A673 (cell line): ENCODE data around the gene RGS1. TPM values are rescaled to one million over a fixed set of nuclear protein-coding genes. Genes with fewer than 3 reads are reported as not detected.

ENCODE experiments used
- BruUV-seq: library from RNA; stranded (reverse); fragments of 400-500 nt; replicated peaks from 2 replicates; lab custom pipeline; 2021; lab: Mats Ljungman, UMichigan
- CTCF ChIA-PET: fragments of 300-600 bp; sonication (Branson Sonifier 250); formaldehyde crosslinking; loops from one replicate; lab custom pipeline; 2022; ENCODE audit warnings: antibody characterized with exemption; lab: Charles Lee
- POLR2A ChIA-PET: fragments of 300-600 bp; sonication (Branson Sonifier 250); formaldehyde crosslinking; loops from one replicate; lab custom pipeline; 2022; ENCODE audit warnings: antibody characterized with exemption; ENCODE audit not compliant: low non-redundant PET; lab: Charles Lee
- DNase-seq: peaks from one replicate; pipeline ENCODE4 v3.0.0-alpha.2; 2015; ENCODE audit warnings: low spot score
- H3K27ac ChIP-seq: fragments of 200-600 bp; sonication (generic); 2 replicates; pipeline ENCODE4 v1.5.1; 2016; ENCODE audit warnings: mixed run types, low read depth, mild to moderate bottlenecking, mixed read lengths, antibody characterized with exemption, low read length; ENCODE audit not compliant: poor library complexity, severe bottlenecking
- H3K27me3 ChIP-seq: fragments of 200-600 bp; sonication (generic); replicated peaks from 2 replicates; pipeline ENCODE4 v1.6.1; 2017; ENCODE audit warnings: mixed run types, low read depth, mild to moderate bottlenecking, mixed read lengths, antibody characterized with exemption, low read length; ENCODE audit not compliant: insufficient read depth, poor library complexity
- H3K36me3 ChIP-seq: fragments of 200-600 bp; sonication (generic); 2 replicates; pipeline ENCODE4 v1.6.1; 2016; ENCODE audit warnings: mixed run types, mild to moderate bottlenecking, mixed read lengths, antibody characterized with exemption, low read length; ENCODE audit not compliant: insufficient read depth, poor library complexity, severe bottlenecking
- H3K4me1 ChIP-seq: fragments of 200-600 bp; sonication (generic); 2 replicates; pipeline ENCODE4 v1.6.1; 2017; ENCODE audit warnings: mixed run types, mild to moderate bottlenecking, mixed read lengths, antibody characterized with exemption, low read length; ENCODE audit not compliant: insufficient read depth, poor library complexity, severe bottlenecking
- H3K4me3 ChIP-seq: fragments of 200-600 bp; sonication (generic); 2 replicates; pipeline ENCODE4 v1.5.1; 2016; ENCODE audit warnings: low read depth, mixed run types, mild to moderate bottlenecking, mixed read lengths, low read length; ENCODE audit not compliant: poor library complexity, severe bottlenecking
- H3K9me3 ChIP-seq: fragments of 200-600 bp; sonication (generic); 2 replicates; pipeline ENCODE4 v1.6.1; 2016; ENCODE audit warnings: mixed run types, low read depth, mild to moderate bottlenecking, mixed read lengths, antibody characterized with exemption, low read length; ENCODE audit not compliant: poor library complexity, severe bottlenecking
- EZH2 ChIP-seq: fragments of 200-600 bp; sonication (generic); IDR thresholded peaks from 2 replicates; pipeline ENCODE4 v1.6.1; 2017; ENCODE audit warnings: borderline replicate concordance, low read depth, mild to moderate bottlenecking, mixed read lengths, antibody characterized with exemption, low read length; ENCODE audit not compliant: poor library complexity, severe bottlenecking
- intact Hi-C: fragments of 100-400 bp; cut with micrococcal nuclease; formaldehyde crosslinking; loops from one replicate; pipeline ENCODE4 v1.10.0; 2022; ENCODE audit not compliant: unreplicated experiment
- total RNA-seq: library from RNA; stranded (reverse); gene quantifications from 2 replicates; pipeline ENCODE4 v1.2.3, GENCODE V29; 2021
- TF ChIP-seq, protein P1 (sequence below): fragments of 300-800, 200-600 bp; sonication (generic); conservative IDR thresholded peaks from 2 replicates; pipeline ENCODE4 v1.5.1; 2017; ENCODE audit warnings: low read depth, mild to moderate bottlenecking, antibody characterized with exemption, low read length, moderate library complexity, mixed read lengths

The RGS1 gene
- total RNA-seq, 1 experiment from 2014 or later, result not detected

- peaks cover 42% of the 10 kb centered on the region for H3K27me3 ChIP-seq
- H3K36me3 ChIP-seq, result no peaks in the 10 kb centered on the region
- BruUV-seq, result no TSS peak
- CTCF ChIA-PET, result no interaction called here
- POLR2A ChIA-PET, result no interaction called here
- no peak for DNase-seq
- H3K27ac ChIP-seq, result no peak overlapping the region
- intact Hi-C loops, result loop anchor here (5.0 kb wide), 1 partner anchor 192 kb away; the partner anchor contains the start of gene RGS2
- H3K9me3 ChIP-seq, result no peaks in the 10 kb centered on the region
- TF ChIP-seq EZH2, result no peak
- TF ChIP-seq, protein P1, sequence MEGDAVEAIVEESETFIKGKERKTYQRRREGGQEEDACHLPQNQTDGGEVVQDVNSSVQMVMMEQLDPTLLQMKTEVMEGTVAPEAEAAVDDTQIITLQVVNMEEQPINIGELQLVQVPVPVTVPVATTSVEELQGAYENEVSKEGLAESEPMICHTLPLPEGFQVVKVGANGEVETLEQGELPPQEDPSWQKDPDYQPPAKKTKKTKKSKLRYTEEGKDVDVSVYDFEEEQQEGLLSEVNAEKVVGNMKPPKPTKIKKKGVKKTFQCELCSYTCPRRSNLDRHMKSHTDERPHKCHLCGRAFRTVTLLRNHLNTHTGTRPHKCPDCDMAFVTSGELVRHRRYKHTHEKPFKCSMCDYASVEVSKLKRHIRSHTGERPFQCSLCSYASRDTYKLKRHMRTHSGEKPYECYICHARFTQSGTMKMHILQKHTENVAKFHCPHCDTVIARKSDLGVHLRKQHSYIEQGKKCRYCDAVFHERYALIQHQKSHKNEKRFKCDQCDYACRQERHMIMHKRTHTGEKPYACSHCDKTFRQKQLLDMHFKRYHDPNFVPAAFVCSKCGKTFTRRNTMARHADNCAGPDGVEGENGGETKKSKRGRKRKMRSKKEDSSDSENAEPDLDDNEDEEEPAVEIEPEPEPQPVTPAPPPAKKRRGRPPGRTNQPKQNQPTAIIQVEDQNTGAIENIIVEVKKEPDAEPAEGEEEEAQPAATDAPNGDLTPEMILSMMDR, result no peak
- H3K4me1 ChIP-seq, result peaks cover 21% of the 10 kb centered on the region
- no peak overlapping the region for H3K4me3 ChIP-seq
Observed at GRCh38 chr1:192615055-192615454, 39.5 kb downstream of the RGS1 start.

DNA sequence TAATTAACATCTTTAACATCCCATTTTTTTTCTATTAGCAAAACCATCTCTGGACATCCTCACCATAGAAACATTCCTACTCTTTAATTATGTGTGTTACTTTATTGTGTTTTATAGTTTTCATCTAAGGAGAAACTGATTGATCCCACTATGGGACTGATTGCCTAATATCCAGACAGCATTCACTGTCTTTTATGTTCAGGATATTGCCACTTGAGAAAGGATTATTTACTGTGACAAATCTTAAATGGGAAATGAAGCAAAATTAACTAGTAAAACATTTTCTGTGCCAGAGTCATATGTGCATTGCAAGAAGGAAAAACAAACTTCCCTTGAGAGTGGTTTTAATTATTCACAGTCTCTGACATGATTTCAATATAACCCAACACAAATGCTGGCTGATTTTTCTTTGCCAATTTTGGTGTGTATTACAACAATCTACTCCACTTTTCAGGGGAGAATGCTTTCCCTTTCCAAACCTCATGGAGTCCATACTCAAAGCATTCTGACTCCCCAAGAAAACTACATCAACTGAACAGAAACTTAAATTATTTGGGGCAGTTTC lies 44.6 kb downstream of the RGS1 start:
- no peak overlapping the region for H3K4me3 ChIP-seq
- CTCF ChIA-PET, result no interaction called here
- POLR2A ChIA-PET, result no interaction called here
- peak; percentile 93 for DNase-seq
- intact Hi-C loops, result no loop called here
- peaks cover 43% of the 10 kb centered on the region for H3K27me3 ChIP-seq
- TF ChIP-seq, protein P1, result no peak
- no peak for TF ChIP-seq EZH2
- no peak overlapping the region for H3K27ac ChIP-seq
- H3K4me1 ChIP-seq, result peaks cover 11% of the 10 kb centered on the region
- H3K9me3 ChIP-seq, result peaks cover 4% of the 10 kb centered on the region
- no peaks in the 10 kb centered on the region for H3K36me3 ChIP-seq
- no TSS peak for BruUV-seq

DNA sequence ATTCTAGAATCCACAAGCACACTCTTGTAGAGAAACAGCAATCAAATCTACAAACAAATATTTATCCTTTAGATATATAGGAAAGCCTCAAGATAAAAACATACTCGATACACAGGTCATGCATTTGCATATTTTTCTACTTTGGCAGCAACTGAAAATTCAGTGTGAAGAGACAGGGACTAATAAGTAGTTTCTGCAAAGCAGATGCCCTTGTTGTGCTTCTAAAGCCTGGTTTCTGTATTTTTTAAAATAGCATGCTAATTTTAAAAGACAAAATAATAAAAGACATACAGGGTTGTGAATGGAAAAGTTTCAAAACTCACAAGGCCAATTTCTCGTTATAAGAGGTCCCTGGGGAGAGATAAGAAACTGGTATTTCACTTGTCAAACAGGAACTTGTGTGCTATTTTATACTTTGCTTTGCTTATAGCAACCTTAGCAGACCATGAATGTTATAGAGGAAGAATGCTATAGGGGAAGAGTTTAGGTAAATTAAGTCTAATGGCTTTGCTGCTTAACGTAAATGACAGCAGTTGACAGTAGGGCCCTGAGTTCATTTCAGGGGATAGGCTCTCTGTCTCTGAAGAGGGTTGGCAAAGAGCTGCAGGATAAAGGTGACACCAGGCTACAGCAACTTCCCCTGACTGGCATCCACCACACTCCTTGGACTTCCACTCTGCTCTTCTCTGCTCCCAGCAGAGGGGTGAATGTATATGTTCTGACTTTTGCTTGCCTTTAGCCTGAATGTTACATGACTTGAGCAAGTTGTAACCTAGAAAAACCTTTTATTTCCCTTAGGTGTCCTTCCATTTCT lies 51.0 kb downstream of the RGS1 start:
- POLR2A ChIA-PET, result interaction anchor here (0.5 kb wide), 1 partner anchor 30 kb away, joined by 3 read pairs; no protein-coding TSS in a partner anchor
- CTCF ChIA-PET, result no interaction called here
- peak; percentile 38 for DNase-seq
- Histone ChIP-seq H3K27ac (no peak overlapping the region), H3K9me3 (peaks cover 1% of the 10 kb centered on the region), H3K36me3 (no peaks in the 10 kb centered on the region), H3K4me1 (peaks cover 8% of the 10 kb centered on the region), H3K4me3 (no peak overlapping the region), H3K27me3 (peaks cover 22% of the 10 kb centered on the region)
- intact Hi-C loops, result no loop called here
- TF ChIP-seq, protein P1, result no peak
- no peak for TF ChIP-seq EZH2
- no TSS peak for BruUV-seq
